Mesothelial cell of epicardium (in vitro differentiated cells): ENCODE results near the gene ATXN7L1. TPM values are rescaled to one million over a fixed set of nuclear protein-coding genes. Genes with fewer than 3 reads are reported as not detected.

Experiments used
- DNase-seq, 2 experiments: peaks; one replicate each; pipeline ENCODE4 v3.0.0; 2021; ENCODE audit warnings: low spot score in 2 of 2; ENCODE audit not compliant: unreplicated experiment in 2 of 2
- H3K27ac Mint-ChIP-seq: 2 replicates; pipeline ENCODE4 v1.8.0; 2021; ENCODE audit warnings: mixed read lengths
- H3K27me3 Mint-ChIP-seq: 2 replicates; pipeline ENCODE4 v1.8.0; 2021; ENCODE audit warnings: low read depth, mixed read lengths
- H3K36me3 Mint-ChIP-seq: 2 replicates; pipeline ENCODE4 v1.8.0; 2021; ENCODE audit warnings: mixed read lengths
- H3K4me1 Mint-ChIP-seq: 2 replicates; pipeline ENCODE4 v1.8.0; 2021; ENCODE audit warnings: mixed read lengths
- H3K4me3 Mint-ChIP-seq: 2 replicates; pipeline ENCODE4 v1.8.0; 2021; ENCODE audit warnings: mild to moderate bottlenecking, moderate library complexity, mixed read lengths
- H3K9me3 Mint-ChIP-seq: 2 replicates; pipeline ENCODE4 v1.8.0; 2021; ENCODE audit warnings: mixed read lengths
- CTCF ChIP-seq: fragments of 200-600 bp; sonication (generic); IDR thresholded peaks from one replicate; pipeline ENCODE4 v1.5.0; 2021; ENCODE audit warnings: antibody characterized with exemption; ENCODE audit not compliant: unreplicated experiment
- total RNA-seq: library from RNA; stranded (reverse); gene quantifications from 3 replicates; pipeline ENCODE4 v1.2.1, GENCODE V29; 2021

Gene ATXN7L1
- total RNA-seq, 1 donor from 2014 or later = 18.0 TPM

- Mint-ChIP-seq H3K36me3 (peaks cover 23% of the 10 kb centered on the region), H3K4me3 (no peak overlapping the region), H3K4me1 (no peaks in the 10 kb centered on the region), H3K27me3 (no peaks in the 10 kb centered on the region), H3K9me3 (peaks cover 23% of the 10 kb centered on the region), H3K27ac (no peak overlapping the region)
- no peak for TF ChIP-seq CTCF
- DNase-seq = no peak
Measured at GRCh38 chr7:105707967-105708762, 168.2 kb downstream of the ATXN7L1 start.

GRCh38 chr7:105707381-105707780 is 169.0 kb downstream of the ATXN7L1 start:
- Mint-ChIP-seq H3K27me3 (no peaks in the 10 kb centered on the region), H3K9me3 (peaks cover 15% of the 10 kb centered on the region)
- no peak for TF ChIP-seq CTCF

GRCh38 chr7:105705427-105705826 is 171.0 kb downstream of the ATXN7L1 start:
- H3K4me1 Mint-ChIP-seq = no peaks in the 10 kb centered on the region
- DNase-seq = no peak
- peaks cover 3% of the 10 kb centered on the region for H3K36me3 Mint-ChIP-seq
- H3K27me3 Mint-ChIP-seq = no peaks in the 10 kb centered on the region
- peaks cover 4% of the 10 kb centered on the region for H3K9me3 Mint-ChIP-seq
- no peak overlapping the region for H3K4me3 Mint-ChIP-seq
- no peak for TF ChIP-seq CTCF
- no peak overlapping the region for H3K27ac Mint-ChIP-seq

More at GRCh38 chr7:105707381-105707780, 169.0 kb downstream of the ATXN7L1 start:
- Mint-ChIP-seq H3K4me3 (no peak overlapping the region), H3K27ac (no peak overlapping the region), H3K36me3 (peaks cover 15% of the 10 kb centered on the region), H3K4me1 (no peaks in the 10 kb centered on the region)
- no peak for DNase-seq

- Mint-ChIP-seq H3K27me3 (no peaks in the 10 kb centered on the region), H3K36me3 (no peaks in the 10 kb centered on the region), H3K27ac (no peak overlapping the region), H3K4me3 (no peak overlapping the region), H3K4me1 (no peaks in the 10 kb centered on the region), H3K9me3 (no peaks in the 10 kb centered on the region)
- DNase-seq = no peak
- TF ChIP-seq CTCF = no peak
Measured at GRCh38 chr7:105703207-105703930, 173.0 kb downstream of the ATXN7L1 start.

- peaks cover 24% of the 10 kb centered on the region for H3K36me3 Mint-ChIP-seq
- no peak for TF ChIP-seq CTCF
- no peak for DNase-seq
- no peaks in the 10 kb centered on the region for H3K27me3 Mint-ChIP-seq
- H3K9me3 Mint-ChIP-seq = peaks cover 17% of the 10 kb centered on the region
- no peak overlapping the region for H3K27ac Mint-ChIP-seq
- no peaks in the 10 kb centered on the region for H3K4me1 Mint-ChIP-seq
- H3K4me3 Mint-ChIP-seq = no peak overlapping the region
Measured at GRCh38 chr7:105699568-105700236, 176.7 kb downstream of the ATXN7L1 start.
